Measurements from ENCODE around the gene UPP2. TPM values are rescaled to one million over a fixed set of nuclear protein-coding genes. Genes with fewer than 3 reads are reported as not detected.

The UPP2 gene
- total RNA-seq, 2 experiments from 2014 or later: not detected

DNA sequence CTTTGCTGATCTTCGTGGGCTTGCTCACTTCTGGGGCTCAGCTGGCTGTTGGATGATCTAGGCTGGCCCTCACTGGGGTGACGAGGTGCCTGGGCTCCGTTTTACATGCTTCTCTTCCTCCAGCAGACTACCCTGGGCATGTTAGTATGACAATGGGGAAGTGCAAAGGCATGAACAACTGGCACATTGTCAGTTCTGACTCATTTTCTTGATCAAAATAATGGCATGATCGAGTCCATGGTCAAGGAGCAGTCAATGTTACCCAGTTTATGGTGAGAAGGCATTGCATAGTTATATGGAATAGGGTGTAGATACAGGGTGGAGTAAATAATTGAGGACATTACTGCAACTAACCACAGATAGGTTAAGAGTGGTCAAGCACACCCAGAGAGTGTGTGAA is 10.0 kb upstream of the UPP2 start:
- no peak overlapping the region for H3K27ac Mint-ChIP-seq
- H3K9me3 Mint-ChIP-seq (ENCODE audit: low read depth): peaks cover 15% of the 10 kb centered on the region
- H3K27me3 Mint-ChIP-seq: peaks cover 12% of the 10 kb centered on the region
- ATAC-seq: no peak
- ChIA-PET CTCF (no interaction called here), POLR2A (no interaction called here)
- no peaks in the 10 kb centered on the region for H3K36me3 Mint-ChIP-seq (ENCODE audit: low read depth)
- H3K4me1 Mint-ChIP-seq: no peaks in the 10 kb centered on the region
- intact Hi-C loops (cut with DNase I, micrococcal nuclease): no loop called here
- no peak overlapping the region for H3K4me3 Mint-ChIP-seq
- no peak for DNase-seq

GRCh38 chr2:158094487-158095092 is 7.1 kb upstream of the UPP2 start:
- no peaks in the 10 kb centered on the region for H3K27me3 Mint-ChIP-seq
- intact Hi-C loops (cut with DNase I, micrococcal nuclease): no loop called here
- ChIA-PET POLR2A (no interaction called here), CTCF (no interaction called here)
- no peak overlapping the region for H3K27ac Mint-ChIP-seq
- H3K4me1 Mint-ChIP-seq: no peaks in the 10 kb centered on the region
- no peaks in the 10 kb centered on the region for H3K36me3 Mint-ChIP-seq (ENCODE audit: low read depth)
- no peaks in the 10 kb centered on the region for H3K9me3 Mint-ChIP-seq (ENCODE audit: low read depth)
- no peak for DNase-seq
- no peak for ATAC-seq
- no peak overlapping the region for H3K4me3 Mint-ChIP-seq

- ChIA-PET POLR2A (no interaction called here), CTCF (interaction anchor here (0.6 to 0.9 kb wide), 2 partner anchors 59 to 378 kb away, joined by 3 read pairs; no protein-coding TSS in a partner anchor)
- no peak overlapping the region for H3K27ac Mint-ChIP-seq
- no peaks in the 10 kb centered on the region for H3K27me3 Mint-ChIP-seq
- intact Hi-C loops (cut with DNase I, micrococcal nuclease): no loop called here
- DNase-seq: no peak
- no peak overlapping the region for H3K4me3 Mint-ChIP-seq
- ATAC-seq: no peak
- H3K4me1 Mint-ChIP-seq: no peaks in the 10 kb centered on the region
- H3K9me3 Mint-ChIP-seq (ENCODE audit: low read depth): no peaks in the 10 kb centered on the region
- no peaks in the 10 kb centered on the region for H3K36me3 Mint-ChIP-seq (ENCODE audit: low read depth)
Measured at GRCh38 chr2:158095269-158095668, 6.4 kb upstream of the UPP2 start.

GRCh38 chr2:158095912-158096311 is 5.8 kb upstream of the UPP2 start:
- DNase-seq (no peak), ATAC-seq (no peak)
- ChIA-PET POLR2A (no interaction called here), CTCF (interaction anchor here (0.6 to 0.9 kb wide), 2 partner anchors 60 to 378 kb away, joined by 3 read pairs; no protein-coding TSS in a partner anchor)
- Mint-ChIP-seq H3K36me3 (ENCODE audit: low read depth) (no peaks in the 10 kb centered on the region), H3K27me3 (no peaks in the 10 kb centered on the region), H3K4me1 (no peaks in the 10 kb centered on the region), H3K4me3 (no peak overlapping the region), H3K27ac (no peak overlapping the region), H3K9me3 (ENCODE audit: low read depth) (no peaks in the 10 kb centered on the region)
- intact Hi-C loops (cut with DNase I, micrococcal nuclease): no loop called here

DNA sequence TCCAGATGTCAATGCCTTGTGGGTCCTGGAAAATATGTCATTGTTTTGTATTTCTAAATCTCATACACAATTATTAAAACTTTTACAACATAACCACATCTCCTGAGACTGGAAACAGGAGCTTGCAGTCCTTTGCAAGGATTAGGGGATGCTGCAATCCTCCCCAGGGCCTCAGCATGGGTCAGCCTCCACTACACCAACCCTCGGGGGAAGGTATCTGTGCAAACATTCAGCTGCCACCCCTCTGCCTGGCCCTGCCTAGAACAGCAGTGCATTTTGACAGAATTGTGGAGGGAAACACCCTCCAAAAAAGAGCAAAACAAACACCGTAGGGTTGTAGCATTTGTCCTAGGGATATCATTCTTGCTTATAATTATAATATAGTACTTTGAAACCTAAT is 4.2 kb upstream of the UPP2 start:
- intact Hi-C loops (cut with DNase I, micrococcal nuclease): no loop called here
- ChIA-PET POLR2A (no interaction called here), CTCF (no interaction called here)
- Mint-ChIP-seq H3K4me3 (no peak overlapping the region), H3K27ac (no peak overlapping the region), H3K9me3 (ENCODE audit: low read depth) (no peaks in the 10 kb centered on the region), H3K4me1 (no peaks in the 10 kb centered on the region), H3K36me3 (ENCODE audit: low read depth) (no peaks in the 10 kb centered on the region), H3K27me3 (no peaks in the 10 kb centered on the region)
- DNase-seq: no peak
- ATAC-seq: no peak

DNA sequence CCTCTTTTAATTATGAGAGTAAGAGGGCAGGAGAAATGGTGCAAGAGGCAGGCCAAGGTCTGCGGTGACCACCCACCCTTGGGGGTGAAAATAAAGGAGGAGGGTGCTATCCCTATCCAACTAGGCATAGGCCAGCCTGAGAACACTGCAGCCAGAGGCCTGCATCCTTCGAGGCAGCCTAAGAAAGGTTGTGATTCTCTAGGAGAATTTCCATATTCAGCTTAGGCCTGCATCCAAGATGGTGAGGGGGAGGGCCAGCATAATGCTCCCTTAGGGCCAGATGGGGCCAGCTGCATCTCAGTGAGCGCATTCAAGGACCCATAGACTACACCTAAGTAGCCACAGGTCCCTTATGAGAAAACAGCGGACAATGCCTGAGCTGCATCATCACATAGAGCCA is 3.5 kb upstream of the UPP2 start:
- no peaks in the 10 kb centered on the region for H3K9me3 Mint-ChIP-seq (ENCODE audit: low read depth)
- POLR2A ChIA-PET: no interaction called here

GRCh38 chr2:158099716-158100115 is 2.0 kb upstream of the UPP2 start:
- Mint-ChIP-seq H3K36me3 (ENCODE audit: low read depth) (no peaks in the 10 kb centered on the region), H3K4me3 (no peak overlapping the region), H3K4me1 (no peaks in the 10 kb centered on the region), H3K9me3 (ENCODE audit: low read depth) (no peaks in the 10 kb centered on the region), H3K27me3 (no peaks in the 10 kb centered on the region), H3K27ac (no peak overlapping the region)
- DNase-seq: no peak
- intact Hi-C loops (cut with DNase I, micrococcal nuclease): no loop called here
- POLR2A ChIA-PET: interaction anchor here (0.6 kb wide), 1 partner anchor 237 kb away, joined by 3 read pairs; no protein-coding TSS in a partner anchor
- CTCF ChIA-PET: no interaction called here
- no peak for ATAC-seq

More for the DNA sequence above, 3.5 kb upstream of the UPP2 start:
- DNase-seq (no peak), ATAC-seq (no peak)
- Mint-ChIP-seq H3K27ac (no peak overlapping the region), H3K36me3 (ENCODE audit: low read depth) (no peaks in the 10 kb centered on the region), H3K27me3 (no peaks in the 10 kb centered on the region), H3K4me1 (no peaks in the 10 kb centered on the region), H3K4me3 (no peak overlapping the region)
- intact Hi-C loops (cut with DNase I, micrococcal nuclease): no loop called here
- CTCF ChIA-PET: interaction anchor here (0.5 kb wide), 1 partner anchor 357 kb away, joined by 3 read pairs; no protein-coding TSS in a partner anchor

GRCh38 chr2:158100411-158100810 is 1.3 kb upstream of the UPP2 start:
- Mint-ChIP-seq H3K27me3 (no peaks in the 10 kb centered on the region), H3K27ac (no peak overlapping the region), H3K36me3 (ENCODE audit: low read depth) (no peaks in the 10 kb centered on the region), H3K9me3 (ENCODE audit: low read depth) (no peaks in the 10 kb centered on the region), H3K4me1 (no peaks in the 10 kb centered on the region), H3K4me3 (no peak overlapping the region)
- ChIA-PET CTCF (no interaction called here), POLR2A (no interaction called here)
- ATAC-seq (no peak), DNase-seq (no peak)
- intact Hi-C loops (cut with DNase I, micrococcal nuclease): no loop called here

DNA sequence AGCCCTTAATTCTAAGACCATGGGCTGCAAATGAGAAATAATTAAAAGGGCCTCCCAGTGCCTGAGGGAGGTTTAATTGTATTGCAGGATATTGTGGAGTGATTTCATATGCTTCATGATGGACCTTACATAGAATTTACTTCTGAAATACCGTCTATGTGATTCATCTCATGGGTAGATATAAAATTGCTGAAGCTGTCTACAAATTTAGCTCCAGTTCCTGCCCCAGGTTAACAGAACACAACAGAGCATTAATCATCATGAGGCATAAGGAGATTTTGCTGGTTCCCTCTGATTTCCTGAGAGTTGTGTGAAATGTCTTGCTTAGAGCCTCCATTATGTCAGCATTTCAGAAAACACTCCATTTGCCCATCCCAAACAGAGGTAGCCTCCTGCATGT is 770 bp downstream of the UPP2 start:
- no peak for ATAC-seq
- Mint-ChIP-seq H3K4me1 (no peaks in the 10 kb centered on the region), H3K27me3 (no peaks in the 10 kb centered on the region)

GRCh38 chr2:158103411-158104012 is 1.8 kb downstream of the UPP2 start:
- no peak for ATAC-seq
- ChIA-PET POLR2A (no interaction called here), CTCF (interaction anchor here (1.0 to 1.6 kb wide), 2 partner anchors 10 to 12 kb away, joined by 3 read pairs; no protein-coding TSS in a partner anchor)
- DNase-seq: no peak
- Mint-ChIP-seq H3K9me3 (ENCODE audit: low read depth) (no peaks in the 10 kb centered on the region), H3K27me3 (peaks cover 1% of the 10 kb centered on the region), H3K4me1 (no peaks in the 10 kb centered on the region), H3K4me3 (no peak overlapping the region), H3K36me3 (ENCODE audit: low read depth) (no peaks in the 10 kb centered on the region), H3K27ac (no peak overlapping the region)
- intact Hi-C loops (cut with DNase I, micrococcal nuclease): no loop called here

More for the DNA sequence above, 770 bp downstream of the UPP2 start:
- Mint-ChIP-seq H3K27ac (no peak overlapping the region), H3K36me3 (ENCODE audit: low read depth) (no peaks in the 10 kb centered on the region), H3K9me3 (ENCODE audit: low read depth) (no peaks in the 10 kb centered on the region), H3K4me3 (no peak overlapping the region)
- ChIA-PET CTCF (no interaction called here), POLR2A (no interaction called here)
- DNase-seq: no peak
- intact Hi-C loops (cut with DNase I, micrococcal nuclease): no loop called here

DNA sequence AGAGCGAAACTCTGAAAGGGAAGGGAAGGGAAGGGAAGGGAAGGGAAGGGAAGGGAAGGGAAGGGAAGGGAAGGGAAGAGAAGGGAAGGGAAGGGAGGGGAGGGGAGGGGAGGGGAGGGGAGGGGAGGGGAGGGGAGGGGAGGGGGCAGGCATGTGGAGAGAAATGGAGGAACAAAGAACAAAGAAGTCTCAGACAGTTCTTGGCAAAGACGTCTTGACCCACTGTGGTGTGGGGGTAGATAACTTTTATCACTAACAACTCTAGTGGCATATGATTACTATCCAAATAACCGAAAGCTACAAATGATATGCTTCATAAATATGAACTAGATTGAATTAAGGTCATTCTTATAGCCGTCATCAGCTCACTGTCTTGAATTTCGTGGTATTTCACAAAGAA is 3.2 kb downstream of the UPP2 start:
- CTCF ChIA-PET: interaction anchor here (1.0 kb wide), 1 partner anchor 14 kb away, joined by 3 read pairs; no protein-coding TSS in a partner anchor
- POLR2A ChIA-PET: no interaction called here
- Mint-ChIP-seq H3K4me1 (no peaks in the 10 kb centered on the region), H3K4me3 (no peak overlapping the region), H3K36me3 (ENCODE audit: low read depth) (no peaks in the 10 kb centered on the region), H3K9me3 (ENCODE audit: low read depth) (no peaks in the 10 kb centered on the region), H3K27me3 (peaks cover 3% of the 10 kb centered on the region), H3K27ac (no peak overlapping the region)
- no peak for ATAC-seq
- intact Hi-C loops (cut with DNase I, micrococcal nuclease): no loop called here
- DNase-seq: no peak

GRCh38 chr2:158112992-158113391 is 11.3 kb downstream of the UPP2 start:
- H3K4me3 Mint-ChIP-seq: no peak overlapping the region
- no peaks in the 10 kb centered on the region for H3K4me1 Mint-ChIP-seq
- ChIA-PET POLR2A (no interaction called here), CTCF (interaction anchor here (0.9 kb wide), 1 partner anchor 9 kb away, joined by 3 read pairs; no protein-coding TSS in a partner anchor)
- H3K27ac Mint-ChIP-seq: no peak overlapping the region
- no peak for DNase-seq
- H3K36me3 Mint-ChIP-seq (ENCODE audit: low read depth): no peaks in the 10 kb centered on the region
- peaks cover 8% of the 10 kb centered on the region for H3K27me3 Mint-ChIP-seq
- intact Hi-C loops (cut with DNase I, micrococcal nuclease): no loop called here
- ATAC-seq: no peak
- H3K9me3 Mint-ChIP-seq (ENCODE audit: low read depth): no peaks in the 10 kb centered on the region
